Natural killer cell (primary cell): ENCODE data around the gene METTL25. TPM values are rescaled to one million over a fixed set of nuclear protein-coding genes. Genes with fewer than 3 reads are reported as not detected.

Experiments used
- ATAC-seq, 3 donors: fragments of 150-1000 bp in 2 of 3; fragments of 200-7000 bp in 1 of 3; cut with Tn5 transposase; 1 replicate in 1 of 3; 2 replicates in 2 of 3; pipeline ENCODE4 v1.10.0; 2021; ENCODE audit warnings: mild to moderate bottlenecking in 2 of 3, moderate library complexity in 2 of 3
- DNase-seq, 2 donors: peaks; one replicate each; pipeline versions ENCODE4 v3.0.0 to v3.0.0-alpha.2; 2013 to 2021; ENCODE audit warnings: mixed read lengths in 1 of 2
- H3K27ac ChIP-seq: one replicate; pipeline ENCODE4 v1.5.1; 2013; ENCODE audit warnings: mild to moderate bottlenecking, low read length
- H3K27me3 ChIP-seq: one replicate; pipeline ENCODE4 v1.6.1; 2013; ENCODE audit warnings: low read length; ENCODE audit not compliant: control insufficient read depth, insufficient read depth
- H3K36me3 ChIP-seq: one replicate; pipeline ENCODE4 v1.6.1; 2013; ENCODE audit warnings: low read length; ENCODE audit not compliant: control insufficient read depth, insufficient read depth
- H3K4me1 ChIP-seq: one replicate; pipeline ENCODE4 v1.6.1; 2013; ENCODE audit warnings: low read length; ENCODE audit not compliant: control insufficient read depth, insufficient read depth
- H3K4me3 ChIP-seq: one replicate; pipeline ENCODE4 v1.5.1; 2013; ENCODE audit warnings: low read length
- H3K9me3 ChIP-seq: one replicate; pipeline ENCODE4 v1.6.1; 2013; ENCODE audit warnings: low read length; ENCODE audit not compliant: control insufficient read depth, insufficient read depth
- H3K27ac Mint-ChIP-seq, 2 donors: one replicate each; pipeline ENCODE4 v1.8.0; 2022; ENCODE audit warnings: mild to moderate bottlenecking in 2 of 2, mixed read lengths in 2 of 2, moderate library complexity in 1 of 2
- H3K27me3 Mint-ChIP-seq, 2 donors: one replicate each; pipeline ENCODE4 v1.8.0; 2022; ENCODE audit warnings: low read depth in 2 of 2, mixed read lengths in 2 of 2
- H3K36me3 Mint-ChIP-seq: one replicate; pipeline ENCODE4 v1.8.0; 2022; ENCODE audit warnings: mixed read lengths
- H3K4me1 Mint-ChIP-seq, 2 donors: one replicate each; pipeline ENCODE4 v1.8.0; 2022; ENCODE audit warnings: mixed read lengths in 2 of 2
- H3K4me3 Mint-ChIP-seq: one replicate; pipeline ENCODE4 v1.8.0; 2022; ENCODE audit warnings: mild to moderate bottlenecking, moderate library complexity, mixed read lengths
- H3K9me3 Mint-ChIP-seq, 2 donors: one replicate each; pipeline ENCODE4 v1.8.0; 2022; ENCODE audit warnings: mixed read lengths in 2 of 2
- CTCF ChIP-seq: fragments of 200-600 bp; IDR thresholded peaks from one replicate; pipeline ENCODE4 v1.8.0; 2022; ENCODE audit warnings: antibody characterized with exemption
- WGBS: methylation state at CpG from one replicate; pipeline ENCODE4 v1.1.7; 2013; ENCODE audit warnings: missing lambda C conversion rate; ENCODE audit not compliant: insufficient coverage; 5-methylcytosine and 5-hydroxymethylcytosine counted together
- intact Hi-C: fragments of 100-400 bp; cut with micrococcal nuclease; formaldehyde crosslinking; loops from one replicate; pipeline ENCODE4 v1.14.2; 2022
- total RNA-seq, 4 donors: library from RNA; stranded (reverse); fragments of 120-200 nt in 1 of 4; gene quantifications; one replicate each; pipeline versions ENCODE4 v1.2.3 to v1.2.4, GENCODE V29; 2013 to 2022

METTL25 gene
- total RNA-seq, 3 donors from 2014 or later (not counting 1 experiment from before 2014, with no cell fraction given) = 15.4 to 21.2 (median 17.8) TPM

DNA sequence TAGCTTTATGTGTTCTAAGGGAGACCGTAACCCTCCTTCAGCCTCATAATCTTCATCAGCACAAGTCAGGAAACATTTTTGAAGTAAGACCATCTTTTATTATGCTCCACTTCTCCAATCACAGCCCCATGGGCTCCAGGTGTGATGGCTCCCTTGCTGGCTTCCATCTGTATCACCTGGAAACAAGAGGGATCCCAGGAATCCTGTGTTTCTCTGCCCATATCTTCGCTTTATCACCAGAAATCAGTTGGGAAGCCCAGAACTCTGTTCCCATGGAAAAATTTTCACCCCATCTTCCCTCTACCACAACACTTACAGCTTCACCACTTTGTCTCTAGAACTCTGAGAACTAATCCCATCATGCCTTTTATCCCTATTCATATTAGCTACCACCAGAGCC, 68.3 kb downstream of the METTL25 start:
- DNase-seq (no peak), ATAC-seq (no peak)
- no peaks in the 10 kb centered on the region for H3K36me3 ChIP-seq
- no peaks in the 10 kb centered on the region for H3K9me3 ChIP-seq
- H3K27ac Mint-ChIP-seq = no peak overlapping the region
- no peak for TF ChIP-seq CTCF
- intact Hi-C loops = no loop called here
- no peak overlapping the region for H3K4me3 ChIP-seq
- no peaks in the 10 kb centered on the region for H3K4me1 ChIP-seq
- H3K27ac ChIP-seq = no peak overlapping the region
- 83% methylated on average over 1 of the region's 2 CpGs for WGBS
- no peaks in the 10 kb centered on the region for H3K9me3 Mint-ChIP-seq
- H3K4me3 Mint-ChIP-seq = no peak overlapping the region
- H3K27me3 ChIP-seq = no peaks in the 10 kb centered on the region
- no peaks in the 10 kb centered on the region for H3K36me3 Mint-ChIP-seq
- H3K27me3 Mint-ChIP-seq = no peaks in the 10 kb centered on the region
- peaks cover 18 to 19% of the 10 kb centered on the region in 2 donors for H3K4me1 Mint-ChIP-seq

DNA sequence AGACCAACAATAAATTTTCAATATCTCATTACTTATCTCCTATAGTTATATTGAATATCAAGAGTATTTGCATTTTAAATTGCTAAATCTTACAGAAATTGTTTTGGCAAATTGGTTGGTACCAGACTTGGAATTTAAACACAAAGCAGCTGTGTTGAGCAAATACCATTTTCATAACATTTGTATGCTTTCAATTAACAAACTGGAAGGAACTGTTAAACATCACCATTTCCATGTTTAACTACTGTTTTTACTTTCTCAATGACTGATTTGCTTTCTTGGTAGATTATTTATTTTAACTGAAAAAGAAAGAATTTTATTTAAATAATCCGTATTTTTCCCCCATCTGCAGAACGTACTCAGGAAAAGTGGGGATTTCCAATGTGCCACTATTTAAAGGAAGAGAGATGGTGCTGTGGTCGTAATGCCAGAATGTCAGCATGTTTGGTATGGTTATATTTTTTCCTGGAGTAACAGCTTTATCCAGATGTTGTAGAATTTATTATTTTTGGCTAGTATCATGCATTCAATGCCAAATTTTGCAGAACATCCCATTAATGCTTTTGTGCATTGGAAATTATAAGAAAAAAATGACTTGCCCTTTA, 72.3 kb downstream of the METTL25 start:
- DNase-seq = no peak
- Histone ChIP-seq H3K4me1 (no peaks in the 10 kb centered on the region), H3K27me3 (no peaks in the 10 kb centered on the region), H3K27ac (no peak overlapping the region), H3K36me3 (no peaks in the 10 kb centered on the region), H3K4me3 (no peak overlapping the region), H3K9me3 (no peaks in the 10 kb centered on the region)
- intact Hi-C loops = no loop called here
- no peaks in the 10 kb centered on the region for H3K9me3 Mint-ChIP-seq
- H3K27me3 Mint-ChIP-seq = no peaks in the 10 kb centered on the region
- no peaks in the 10 kb centered on the region for H3K36me3 Mint-ChIP-seq
- H3K27ac Mint-ChIP-seq = no peak overlapping the region
- peaks cover 5 to 6% of the 10 kb centered on the region in 2 donors for H3K4me1 Mint-ChIP-seq
- no peak for TF ChIP-seq CTCF
- H3K4me3 Mint-ChIP-seq = no peak overlapping the region
- ATAC-seq = no peak
- WGBS = 98% methylated on average over 3 of the region's 3 CpGs

GRCh38 chr12:82434392-82434911, 76.1 kb downstream of the METTL25 start:
- no peak for DNase-seq
- no peaks in the 10 kb centered on the region for H3K9me3 Mint-ChIP-seq
- no peak overlapping the region for H3K4me3 Mint-ChIP-seq
- no peaks in the 10 kb centered on the region for H3K36me3 Mint-ChIP-seq
- H3K4me3 ChIP-seq = no peak overlapping the region
- no peak overlapping the region for H3K27ac ChIP-seq
- intact Hi-C loops = no loop called here
- no peaks in the 10 kb centered on the region for H3K4me1 Mint-ChIP-seq
- no peak overlapping the region for H3K27ac Mint-ChIP-seq
- no peaks in the 10 kb centered on the region for H3K36me3 ChIP-seq
- H3K4me1 ChIP-seq = no peaks in the 10 kb centered on the region
- no peak for ATAC-seq
- TF ChIP-seq CTCF = no peak
- H3K27me3 ChIP-seq = no peaks in the 10 kb centered on the region
- 86% methylated on average over 1 of the region's 2 CpGs for WGBS
- no peaks in the 10 kb centered on the region for H3K9me3 ChIP-seq
- H3K27me3 Mint-ChIP-seq = no peaks in the 10 kb centered on the region

- H3K9me3 ChIP-seq = no peaks in the 10 kb centered on the region
- intact Hi-C loops = no loop called here
- Mint-ChIP-seq H3K4me3 (no peak overlapping the region), H3K27ac (no peak overlapping the region), H3K27me3 (no peaks in the 10 kb centered on the region), H3K4me1 (no peaks in the 10 kb centered on the region), H3K36me3 (peaks cover 11% of the 10 kb centered on the region), H3K9me3 (no peaks in the 10 kb centered on the region)
- TF ChIP-seq CTCF = no peak
- H3K4me3 ChIP-seq = no peak overlapping the region
- no CpG with 5 or more reads among the region's 1 CpG for WGBS
- peaks cover 8% of the 10 kb centered on the region for H3K36me3 ChIP-seq
- no peaks in the 10 kb centered on the region for H3K4me1 ChIP-seq
- no peak overlapping the region for H3K27ac ChIP-seq
- no peak for DNase-seq
- no peak for ATAC-seq
- no peaks in the 10 kb centered on the region for H3K27me3 ChIP-seq
These were observed 78.0 kb downstream of the METTL25 start for GRCh38 chr12:82436354-82436753.
